HEK293T (cell line): ENCODE data around the gene E2F2.

ENCODE experiments used
- CTCF ChIA-PET: fragments of 350-600 bp; formaldehyde crosslinking; extraction: SDS; loops from one replicate; lab custom pipeline; 2021; ENCODE audit warnings: antibody characterized with exemption, inconsistent platforms; lab: Yijun Ruan, JAX
- POLR2A ChIA-PET: fragments of 350-600 bp; formaldehyde crosslinking; extraction: SDS; loops from one replicate; lab custom pipeline; 2020; ENCODE audit warnings: antibody characterized with exemption, inconsistent platforms; lab: Yijun Ruan, JAX
- DNase-seq: peaks from one replicate; pipeline ENCODE4 v3.0.0; 2012; ENCODE audit warnings: mixed read lengths; ENCODE audit errors: extremely low spot score
- ARNT ChIP-seq: fragments of 450-650 bp; IDR thresholded peaks from 2 replicates; pipeline ENCODE4 v1.6.1; 2017; ENCODE audit warnings: mild to moderate bottlenecking
- BHLHE40 ChIP-seq: fragments of 450-650 bp; IDR thresholded peaks from 2 replicates; pipeline ENCODE4 v1.6.1; 2016; ENCODE audit warnings: mild to moderate bottlenecking, moderate library complexity, borderline replicate concordance
- CTBP1 ChIP-seq: fragments of 450-650 bp; IDR thresholded peaks from 2 replicates; pipeline ENCODE4 v1.6.1; 2016; ENCODE audit warnings: borderline replicate concordance
- ELF4 ChIP-seq: fragments of 450-650 bp; IDR thresholded peaks from 2 replicates; pipeline ENCODE4 v1.6.1; 2017; ENCODE audit warnings: antibody characterized with exemption
- FOXA1 ChIP-seq: fragments of 450-650 bp; IDR thresholded peaks from 2 replicates; pipeline ENCODE4 v1.6.1; 2016; ENCODE audit warnings: mild to moderate bottlenecking
- FOXK2 ChIP-seq: fragments of 450-650 bp; IDR thresholded peaks from 2 replicates; pipeline ENCODE4 v1.6.1; 2016; ENCODE audit warnings: mild to moderate bottlenecking
- FOXM1 ChIP-seq: fragments of 450-650 bp; IDR thresholded peaks from 2 replicates; pipeline ENCODE4 v1.6.1; 2017; ENCODE audit warnings: mild to moderate bottlenecking, borderline replicate concordance
- HDGF ChIP-seq: fragments of 450-650 bp; IDR thresholded peaks from 2 replicates; pipeline ENCODE4 v1.6.1; 2017; ENCODE audit warnings: antibody characterized with exemption, borderline replicate concordance
- L3MBTL2 ChIP-seq: fragments of 450-650 bp; conservative IDR thresholded peaks from 2 replicates; pipeline ENCODE4 v1.6.1; 2016; ENCODE audit warnings: mild to moderate bottlenecking
- LEF1 ChIP-seq: fragments of 450-650 bp; IDR thresholded peaks from 2 replicates; pipeline ENCODE4 v1.6.1; 2017; ENCODE audit warnings: mild to moderate bottlenecking, borderline replicate concordance
- NFRKB ChIP-seq: fragments of 450-650 bp; IDR thresholded peaks from 2 replicates; pipeline ENCODE4 v1.6.1; 2016; ENCODE audit warnings: mild to moderate bottlenecking, moderate library complexity
- SP1 ChIP-seq: fragments of 450-650 bp; IDR thresholded peaks from 2 replicates; pipeline ENCODE4 v1.6.1; 2017
- SUZ12 ChIP-seq: fragments of 450-650 bp; IDR thresholded peaks from 2 replicates; pipeline ENCODE4 v1.6.1; 2016; ENCODE audit warnings: mild to moderate bottlenecking
- TARDBP ChIP-seq: fragments of 450-650 bp; IDR thresholded peaks from 2 replicates; pipeline ENCODE4 v1.6.1; 2016
- ZNF384 ChIP-seq: fragments of 450-650 bp; IDR thresholded peaks from 2 replicates; pipeline ENCODE4 v1.6.1; 2016
- TF ChIP-seq, protein P1 (sequence below): fragments of 450-650 bp; IDR thresholded peaks from 2 replicates; pipeline ENCODE4 v1.6.1; 2016

E2F2 gene

DNA sequence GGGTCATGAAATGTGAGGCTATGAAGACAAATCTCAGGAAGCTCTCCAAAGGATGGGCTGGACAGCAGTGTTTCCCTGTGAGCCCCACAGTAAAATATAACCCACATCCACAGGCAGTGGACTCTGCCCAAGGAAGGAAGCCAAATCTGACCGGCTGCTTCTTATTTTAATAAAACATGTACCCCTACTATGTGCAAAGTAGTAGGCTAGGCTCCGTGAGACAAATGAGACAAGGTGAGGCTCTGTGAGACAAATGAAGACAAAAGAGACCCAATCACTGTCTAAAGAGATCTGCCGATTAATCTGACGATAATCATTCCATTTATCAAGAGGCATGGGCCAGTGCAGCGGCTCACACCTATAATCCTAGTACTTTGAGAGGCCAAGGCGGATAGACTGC is 49.1 kb downstream of the E2F2 start:
- CTCF ChIA-PET, result interaction anchor here (1.1 kb wide), 1 partner anchor 15 kb away, joined by 3 read pairs; no protein-coding TSS in a partner anchor
- TF ChIP-seq NFRKB (no peak), ELF4 (no peak), FOXK2 (no peak), TARDBP (no peak), SUZ12 (no peak), ARNT (no peak), CTBP1 (no peak)
- DNase-seq, result no peak
- POLR2A ChIA-PET, result no interaction called here

DNA sequence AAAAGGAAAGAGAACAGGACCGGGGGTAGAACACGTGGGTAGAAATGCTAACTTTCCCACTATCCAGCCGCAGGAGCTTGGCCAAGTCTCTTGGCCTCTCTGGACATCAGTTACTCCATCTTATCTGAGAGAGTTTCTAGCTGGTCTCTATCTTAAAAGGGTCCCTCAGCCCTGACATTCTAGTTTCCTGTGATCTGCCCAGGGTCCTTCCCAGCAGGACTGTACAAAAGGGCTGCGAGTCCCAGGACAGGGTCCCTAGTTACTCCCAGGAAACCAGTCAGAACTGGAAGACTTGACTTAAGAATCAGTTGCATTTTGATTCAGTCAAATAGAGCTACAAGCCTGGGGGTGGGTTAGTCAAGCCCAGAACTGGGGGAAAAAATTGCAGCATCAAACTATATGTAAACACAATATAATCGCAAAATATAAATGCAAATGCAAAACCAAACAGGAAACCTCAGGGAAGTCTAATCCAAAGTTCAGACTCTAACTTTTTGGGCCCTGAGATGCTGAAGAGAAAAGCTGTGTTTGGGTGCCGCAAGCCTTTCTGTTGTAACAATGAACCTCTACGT is 49.9 kb downstream of the E2F2 start:
- ChIA-PET CTCF (interaction anchor here (1.1 kb wide), 1 partner anchor 16 kb away, joined by 3 read pairs; no protein-coding TSS in a partner anchor), POLR2A (no interaction called here)
- DNase-seq, result no peak
- no peak for TF ChIP-seq CTBP1
- no peak for TF ChIP-seq TARDBP
- no peak for TF ChIP-seq L3MBTL2
- TF ChIP-seq FOXM1, result no peak
- TF ChIP-seq BHLHE40, result no peak
- TF ChIP-seq SP1, result no peak
- TF ChIP-seq ELF4, result no peak
- TF ChIP-seq HDGF, result no peak
- TF ChIP-seq, protein P1, sequence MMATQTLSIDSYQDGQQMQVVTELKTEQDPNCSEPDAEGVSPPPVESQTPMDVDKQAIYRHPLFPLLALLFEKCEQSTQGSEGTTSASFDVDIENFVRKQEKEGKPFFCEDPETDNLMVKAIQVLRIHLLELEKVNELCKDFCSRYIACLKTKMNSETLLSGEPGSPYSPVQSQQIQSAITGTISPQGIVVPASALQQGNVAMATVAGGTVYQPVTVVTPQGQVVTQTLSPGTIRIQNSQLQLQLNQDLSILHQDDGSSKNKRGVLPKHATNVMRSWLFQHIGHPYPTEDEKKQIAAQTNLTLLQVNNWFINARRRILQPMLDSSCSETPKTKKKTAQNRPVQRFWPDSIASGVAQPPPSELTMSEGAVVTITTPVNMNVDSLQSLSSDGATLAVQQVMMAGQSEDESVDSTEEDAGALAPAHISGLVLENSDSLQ, result no peak
- TF ChIP-seq SUZ12, result no peak
- TF ChIP-seq NFRKB, result no peak
- TF ChIP-seq LEF1, result no peak
- no peak for TF ChIP-seq ZNF384
- TF ChIP-seq ARNT, result no peak
- TF ChIP-seq FOXK2, result no peak
- TF ChIP-seq FOXA1, result no peak

DNA sequence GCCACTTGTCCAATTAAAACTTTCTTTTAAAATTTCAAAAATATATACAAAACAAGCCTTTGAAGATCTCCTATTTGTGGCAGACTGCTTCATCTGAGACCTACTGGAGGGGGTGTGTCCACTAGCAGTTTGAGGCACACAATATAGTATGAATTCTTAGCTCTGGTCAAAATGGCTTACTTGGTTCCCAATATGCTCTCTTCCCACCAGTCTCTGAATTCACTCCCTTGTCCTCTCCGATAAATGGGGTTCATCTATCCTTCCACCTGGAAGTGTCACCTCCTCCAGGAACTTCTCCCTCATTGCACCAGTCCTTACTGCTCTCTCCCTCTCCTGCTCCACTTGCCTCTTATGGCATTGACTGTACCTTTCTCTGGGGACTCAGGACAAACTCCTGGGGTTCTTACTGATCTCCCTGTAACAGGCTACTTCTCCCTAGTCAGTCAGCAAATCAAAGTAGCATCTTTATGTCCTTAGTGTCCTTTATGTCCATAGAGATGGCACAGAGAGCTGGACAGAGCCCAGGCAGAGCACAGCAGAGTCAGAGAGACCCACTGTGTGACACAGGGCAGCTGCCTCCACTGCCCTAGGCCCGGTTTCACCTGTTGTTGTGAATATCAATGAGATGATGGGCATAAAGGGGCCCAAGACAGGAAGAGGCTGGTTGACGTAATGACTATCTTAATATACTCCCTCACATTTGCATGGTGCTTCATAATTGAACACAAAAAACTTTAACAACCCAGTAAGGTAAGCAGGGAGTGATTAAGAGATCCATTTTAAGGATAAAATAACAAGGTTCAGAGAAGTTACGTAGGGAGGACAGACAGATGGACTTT is 50.6 kb downstream of the E2F2 start:
- ChIA-PET CTCF (no interaction called here), POLR2A (no interaction called here)
- TF ChIP-seq FOXM1 (no peak), LEF1 (no peak), FOXK2 (no peak), BHLHE40 (no peak)
- DNase-seq, result no peak

DNA sequence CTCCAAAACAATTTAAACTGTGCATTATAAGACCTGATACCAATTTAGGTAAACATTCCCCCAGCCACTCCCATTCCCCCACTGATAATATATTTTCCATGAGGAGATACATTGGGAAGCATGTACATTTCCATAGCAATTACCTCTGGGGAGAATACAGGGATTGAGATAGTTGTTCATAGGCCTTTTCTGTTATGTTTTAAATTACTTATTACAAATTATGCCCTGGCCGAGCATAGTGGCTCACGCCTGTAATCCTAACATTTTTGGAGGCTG is 51.4 kb downstream of the E2F2 start:
- ChIA-PET CTCF (no interaction called here), POLR2A (no interaction called here)
- no peak for DNase-seq
- no peak for TF ChIP-seq HDGF
- TF ChIP-seq LEF1, result no peak
- TF ChIP-seq BHLHE40, result no peak
- no peak for TF ChIP-seq SP1
- TF ChIP-seq TARDBP, result no peak
- TF ChIP-seq FOXK2, result no peak
- no peak for TF ChIP-seq FOXA1
- no peak for TF ChIP-seq L3MBTL2
- no peak for TF ChIP-seq ARNT
- no peak for TF ChIP-seq ZNF384
- no peak for TF ChIP-seq NFRKB
- no peak for TF ChIP-seq SUZ12
- no peak for TF ChIP-seq CTBP1
- TF ChIP-seq, protein P1, result no peak
- TF ChIP-seq ELF4, result no peak
- TF ChIP-seq FOXM1, result no peak

DNA sequence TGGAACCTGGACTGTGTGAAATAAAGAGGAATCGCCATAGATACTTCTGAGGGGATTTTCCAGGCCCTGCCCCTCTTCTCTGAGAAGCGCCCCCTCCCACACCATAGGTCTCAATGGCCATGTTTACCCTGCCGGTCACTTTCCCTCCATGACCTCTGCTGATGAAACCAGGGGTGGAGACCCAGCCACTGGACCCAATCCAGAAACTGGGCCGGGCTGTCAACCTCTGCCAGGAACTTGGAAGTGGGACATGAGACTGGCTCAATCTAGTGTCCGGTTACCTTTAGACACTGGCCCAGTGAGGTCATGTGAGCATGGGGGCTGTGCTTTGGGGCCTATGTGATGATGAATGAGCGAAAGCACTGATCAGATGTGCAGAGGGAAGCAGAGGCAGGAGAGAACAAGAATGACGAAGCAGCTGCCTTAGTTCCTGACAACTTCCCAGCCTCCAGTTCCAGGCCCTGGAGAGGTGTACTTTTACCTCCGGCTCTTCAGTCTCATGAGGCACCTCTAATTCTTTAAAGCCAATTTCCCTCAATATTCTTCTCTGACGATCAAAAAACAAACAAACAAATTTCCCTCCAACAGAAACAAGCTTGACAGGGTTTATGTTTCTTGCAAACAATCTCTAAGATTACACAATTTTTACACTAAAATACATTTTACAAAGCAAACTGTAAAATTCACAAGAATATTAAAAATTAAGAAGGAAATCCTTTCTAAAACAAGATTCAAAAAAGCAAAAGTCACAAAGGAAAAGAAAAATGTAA is 52.0 kb downstream of the E2F2 start:
- ChIA-PET POLR2A (no interaction called here), CTCF (no interaction called here)
- DNase-seq, result no peak
- no peak for TF ChIP-seq ELF4
- no peak for TF ChIP-seq FOXA1
- TF ChIP-seq CTBP1, result no peak
- no peak for TF ChIP-seq ARNT
- TF ChIP-seq NFRKB, result no peak
- no peak for TF ChIP-seq FOXK2
- no peak for TF ChIP-seq SP1
- no peak for TF ChIP-seq TARDBP
- no peak for TF ChIP-seq LEF1

DNA sequence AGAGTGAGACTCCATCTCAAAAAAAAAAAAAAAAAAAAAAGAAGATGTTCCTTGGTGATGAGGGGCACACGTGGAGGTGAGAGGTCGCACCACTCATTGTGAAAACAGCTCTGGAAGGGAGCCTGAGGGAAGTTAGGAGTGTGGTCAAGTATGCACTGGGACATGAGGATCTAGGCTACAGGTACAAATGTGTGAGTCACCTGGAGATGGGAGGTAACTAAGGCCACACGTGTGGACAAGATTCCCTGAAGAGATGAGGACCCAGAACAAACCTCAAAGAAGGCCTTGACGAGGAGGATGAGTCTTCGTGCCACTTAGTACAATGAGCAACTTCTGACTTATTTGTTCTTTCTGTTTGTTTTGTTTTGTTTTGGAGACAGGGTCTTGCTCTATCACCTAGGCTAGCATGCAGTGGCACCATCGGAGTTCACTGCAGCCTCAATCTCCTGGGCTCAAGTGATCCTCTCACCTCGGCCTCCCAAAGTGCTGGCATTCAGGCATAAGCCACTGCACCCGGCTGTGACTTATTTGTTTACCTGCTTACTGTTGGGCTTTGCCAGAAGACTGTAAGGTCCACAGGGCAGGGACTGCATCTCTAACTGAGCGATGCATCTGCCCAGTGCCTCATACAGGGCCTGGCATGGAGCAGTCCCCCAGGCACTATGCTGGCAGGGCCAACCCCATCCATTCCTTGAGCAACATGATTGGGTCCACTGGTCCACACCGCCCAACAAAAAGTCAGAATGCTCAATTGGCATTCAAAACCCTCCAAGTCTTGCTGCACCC is 53.5 kb downstream of the E2F2 start:
- TF ChIP-seq FOXA1 (no peak), LEF1 (no peak), ELF4 (no peak), NFRKB (no peak), CTBP1 (no peak), HDGF (no peak), SUZ12 (no peak)
- TF ChIP-seq, protein P1, result no peak
- POLR2A ChIA-PET, result no interaction called here
- CTCF ChIA-PET, result no interaction called here

More for the DNA sequence above, 53.5 kb downstream of the E2F2 start:
- no peak for DNase-seq
